HG03469 (cell line): ENCODE data around the gene ADAM17.
"Not testable (repeated sequence)": the region's sequence is repeated elsewhere in the genome, so short reads cannot be mapped to it uniquely, and the experiment has no call there.

Experiments used
- ATAC-seq: cut with Tn5 transposase; IDR thresholded peaks from one replicate; pipeline ENCODE4 v1.9.1; 2021; ENCODE audit warnings: mild to moderate bottlenecking, moderate library complexity, moderate number of reproducible peaks; ENCODE audit not compliant: unreplicated experiment

Gene ADAM17

GRCh38 chr2:9527995-9528787 lies 27.4 kb downstream of the ADAM17 start:
- no peak for ATAC-seq

DNA sequence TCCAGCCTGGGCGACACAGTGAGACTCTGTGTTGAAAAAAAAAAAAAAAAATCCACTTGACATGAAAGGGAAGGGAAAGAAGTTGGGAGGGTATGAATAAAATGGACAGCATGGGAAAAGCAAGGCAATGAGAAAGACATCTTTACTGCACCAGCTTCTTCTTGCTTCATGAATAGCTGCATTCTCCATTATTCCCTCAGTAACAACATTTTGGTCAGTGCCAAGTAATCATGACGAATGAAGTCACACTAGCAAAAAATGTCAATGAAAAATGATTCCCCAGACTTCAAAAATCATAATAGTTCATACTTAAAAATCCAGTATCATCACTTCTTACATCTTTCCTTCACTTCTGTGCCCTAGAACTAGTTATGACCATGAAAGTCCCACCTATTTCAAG lies 30.4 kb downstream of the ADAM17 start:
- no peak for ATAC-seq

DNA sequence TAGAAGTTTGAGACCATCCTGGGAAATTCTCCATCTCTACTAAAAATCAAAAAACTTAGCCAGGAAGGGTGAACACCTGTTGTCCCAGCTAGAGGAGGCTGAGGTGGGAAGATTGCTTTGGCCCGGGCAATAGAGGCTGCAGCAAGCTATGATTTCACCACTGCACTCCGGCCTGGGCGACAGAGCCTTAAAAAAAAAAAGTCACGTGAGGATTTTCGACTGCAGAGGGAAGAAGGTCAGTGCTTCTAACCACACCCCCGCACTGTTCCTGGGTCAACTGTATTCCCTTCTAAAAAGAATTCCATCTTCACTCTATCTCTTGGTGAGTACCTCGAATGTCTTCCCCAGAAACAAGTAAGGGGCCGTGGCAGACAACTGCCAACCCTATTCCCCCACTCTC lies 31.3 kb downstream of the ADAM17 start:
- ATAC-seq = no peak

GRCh38 chr2:9519250-9519649 lies 36.4 kb downstream of the ADAM17 start:
- ATAC-seq = no peak

DNA sequence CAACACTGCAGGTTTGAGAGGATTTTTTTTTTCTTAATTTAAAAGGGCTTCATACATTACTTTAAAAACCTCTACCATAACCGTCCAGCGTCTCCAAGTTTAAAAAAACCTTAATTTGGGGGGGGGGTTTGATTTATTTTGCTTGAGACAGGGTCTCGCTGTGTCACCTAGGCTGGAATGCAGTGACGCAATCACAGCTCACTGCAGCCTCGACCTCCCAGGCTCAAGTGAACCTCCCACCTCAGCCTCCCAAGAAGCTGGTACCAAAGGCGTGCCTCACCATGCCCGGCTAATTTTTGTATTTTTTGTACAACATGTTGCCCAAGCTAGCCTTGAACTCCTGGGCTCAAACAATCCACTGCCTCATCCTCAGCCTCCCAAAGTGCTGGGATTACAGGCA lies 36.9 kb downstream of the ADAM17 start:
- no peak for ATAC-seq

DNA sequence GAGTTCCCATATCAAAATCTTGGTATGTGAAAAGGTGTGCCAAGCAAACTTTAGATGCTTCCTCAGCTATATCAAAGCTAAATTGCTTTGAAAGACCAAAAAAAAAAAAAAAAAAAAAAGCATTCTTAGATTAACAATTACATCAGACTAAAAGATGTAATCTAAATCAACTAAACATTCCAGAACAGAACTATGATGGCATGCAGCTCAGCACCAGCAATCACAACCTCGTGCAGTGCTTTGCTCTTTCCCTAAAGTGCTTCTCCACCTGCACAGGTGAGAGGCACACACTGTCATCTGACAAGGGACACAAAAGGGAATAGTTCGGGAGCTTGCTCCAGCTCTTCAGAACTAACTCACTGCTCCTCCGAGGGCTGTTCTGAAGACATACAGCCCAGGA lies 37.5 kb downstream of the ADAM17 start:
- no peak for ATAC-seq

GRCh38 chr2:9517118-9517782 lies 38.4 kb downstream of the ADAM17 start:
- no peak for ATAC-seq

DNA sequence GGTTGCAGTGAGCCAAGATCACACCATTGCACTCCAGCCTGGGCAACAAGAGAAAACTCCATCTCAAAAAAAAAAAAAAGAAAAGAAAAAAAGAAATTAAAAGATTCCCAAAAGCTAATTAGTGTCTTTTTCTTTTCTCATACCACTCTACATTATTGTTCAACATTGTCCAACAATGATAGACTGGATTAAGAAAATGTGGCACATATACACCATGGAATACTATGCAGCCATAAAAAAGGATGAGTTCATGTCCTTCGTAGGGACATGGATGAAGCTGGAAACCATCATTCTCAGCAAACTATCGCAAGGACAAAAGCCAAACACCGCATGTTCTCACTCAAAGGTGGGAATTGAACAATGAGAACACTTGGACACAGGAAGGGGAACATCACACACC lies 41.7 kb downstream of the ADAM17 start:
- not testable (repeated sequence) for ATAC-seq

- ATAC-seq = no peak
These were observed 46.7 kb downstream of the ADAM17 start for GRCh38 chr2:9508931-9509330.

DNA sequence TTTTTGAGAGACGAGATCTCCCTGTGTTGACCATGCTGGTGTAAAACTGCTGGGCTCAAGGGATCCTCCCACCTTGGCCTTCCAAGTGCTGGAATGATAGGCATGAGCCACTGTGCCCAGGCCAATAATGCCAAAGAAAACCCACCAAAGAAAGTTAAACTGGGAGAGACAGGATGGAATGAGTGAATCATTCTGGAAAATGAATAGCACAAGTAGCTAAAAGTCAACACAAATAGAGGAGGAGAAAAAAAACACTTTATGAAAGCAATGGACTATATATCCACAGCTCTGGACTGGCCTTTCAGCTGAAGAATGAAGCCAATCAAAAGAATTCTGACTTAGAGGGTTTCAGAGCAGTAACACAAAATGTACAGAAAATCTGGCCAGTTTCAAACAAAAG lies 57.4 kb downstream of the ADAM17 start:
- ATAC-seq = no peak

GRCh38 chr2:9497017-9497416 lies 58.6 kb downstream of the ADAM17 start:
- no peak for ATAC-seq

DNA sequence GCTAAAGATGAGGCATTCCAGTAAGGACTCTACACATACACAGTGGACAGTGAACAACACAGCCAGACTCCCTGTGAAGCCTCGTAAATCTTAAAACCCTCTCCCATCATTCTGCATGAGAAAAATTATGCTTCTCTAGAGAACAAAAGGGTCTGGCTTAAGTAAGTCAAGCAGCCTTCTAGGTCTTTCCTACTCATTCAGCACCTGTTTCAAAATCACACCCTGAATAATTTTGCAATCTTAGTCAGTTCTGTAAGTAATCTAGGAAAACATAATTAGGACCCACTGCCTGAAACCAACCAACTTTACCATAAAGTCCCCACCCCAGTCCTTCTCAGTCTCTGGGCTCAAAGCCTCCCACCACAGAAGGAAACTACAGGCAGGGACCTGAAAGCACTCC lies 61.5 kb downstream of the ADAM17 start:
- ATAC-seq = no peak

GRCh38 chr2:9493478-9493877 lies 62.2 kb downstream of the ADAM17 start:
- ATAC-seq = no peak

DNA sequence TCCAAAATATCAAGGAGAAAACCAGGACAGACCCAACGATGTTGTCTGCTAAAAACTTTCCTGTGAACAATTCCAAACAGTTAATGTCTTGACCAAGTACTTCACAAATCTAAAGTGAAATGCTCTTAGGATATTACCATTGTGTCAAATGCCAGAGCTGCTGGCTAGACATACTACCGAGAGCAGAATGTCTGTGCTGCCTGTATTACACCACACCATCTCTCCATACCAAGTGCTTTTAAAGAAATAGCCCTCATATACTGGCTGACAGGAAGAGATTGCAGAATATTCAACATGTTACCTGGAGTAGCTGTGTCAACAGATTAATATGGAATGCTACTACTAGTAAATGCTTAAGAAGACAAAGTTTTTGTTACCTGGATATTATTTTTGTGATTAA lies 62.7 kb downstream of the ADAM17 start:
- ATAC-seq = no peak

DNA sequence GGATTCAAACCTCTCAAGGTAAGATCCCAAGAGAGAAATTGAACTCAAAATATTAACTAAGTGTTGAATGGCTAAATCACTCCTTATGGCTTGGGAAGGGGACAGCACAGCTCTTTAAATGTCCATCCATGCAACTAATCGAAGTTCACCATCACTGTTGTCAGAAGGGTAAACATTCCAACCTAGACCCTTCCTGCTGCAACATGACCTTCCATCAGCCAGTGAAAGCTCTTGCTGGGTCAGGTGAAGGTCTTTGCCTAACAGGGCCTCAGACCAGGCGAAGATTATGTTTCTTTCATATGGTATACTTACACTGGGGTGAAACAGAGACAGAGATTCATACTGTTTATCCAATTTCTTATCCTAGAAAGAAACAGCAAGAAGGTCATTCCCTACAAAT lies 64.8 kb downstream of the ADAM17 start:
- ATAC-seq = no peak

GRCh38 chr2:9488583-9489547 lies 66.8 kb downstream of the ADAM17 start:
- no peak for ATAC-seq

- ATAC-seq = no peak
These were observed 71.1 kb downstream of the ADAM17 start for GRCh38 chr2:9484533-9484932.

- no peak for ATAC-seq
These were observed 72.5 kb downstream of the ADAM17 start for GRCh38 chr2:9483107-9483506.

DNA sequence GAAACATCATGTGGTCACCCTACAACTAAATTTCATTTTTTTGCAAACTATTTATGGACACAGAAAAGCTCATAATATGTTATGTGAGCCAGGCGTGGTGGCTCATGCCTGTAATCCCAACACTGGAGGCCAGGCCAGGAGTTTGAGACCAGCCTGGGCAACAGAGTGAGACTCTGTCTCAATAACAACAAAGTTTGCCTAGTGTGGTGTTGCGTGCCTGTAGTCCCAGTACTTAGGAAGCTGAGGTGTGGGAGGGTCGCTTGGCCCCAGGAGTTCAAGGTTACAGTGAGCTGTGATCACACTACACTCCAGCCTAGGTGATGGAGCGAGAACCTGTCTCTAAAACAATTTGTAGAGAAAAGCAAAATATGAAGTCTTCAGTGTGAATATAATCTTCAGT lies 75.5 kb downstream of the ADAM17 start:
- ATAC-seq = no peak

DNA sequence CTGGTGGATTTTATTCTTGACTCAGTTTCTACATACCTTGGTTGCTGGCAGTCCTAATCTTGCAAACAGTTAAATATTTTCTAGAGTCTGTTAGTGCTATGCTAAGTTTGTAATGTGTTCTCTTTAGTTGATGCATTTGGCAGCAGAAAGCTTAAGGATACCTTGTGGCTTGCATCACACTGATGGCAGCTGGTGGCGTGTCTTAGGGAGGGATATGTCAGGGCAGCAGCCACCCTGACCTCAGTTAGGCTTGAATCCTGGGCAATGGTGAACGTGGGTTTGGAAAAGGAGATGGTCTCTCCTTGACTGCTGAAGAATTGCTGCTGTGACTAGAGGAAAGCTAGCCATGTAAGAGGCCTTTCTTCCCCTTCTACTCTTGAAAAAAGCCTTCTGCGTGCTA lies 77.1 kb downstream of the ADAM17 start:
- ATAC-seq = no peak

GRCh38 chr2:9477914-9478313 lies 77.7 kb downstream of the ADAM17 start:
- no peak for ATAC-seq
